ENCODE measurements around the gene SLC44A4.

GRCh38 chr6:31882344-31882743, 3.5 kb upstream of the SLC44A4 start:
- TF ChIP-seq TAF1 (IDR thresholded peaks at IDR 0.05; ENCODE audit: borderline replicate concordance, insufficient read depth, low read length) = no peak
- TF ChIP-seq POLR2AphosphoS5 (IDR thresholded peaks at IDR 0.05; ENCODE audit: low read depth, low read length) = no peak
- TF ChIP-seq SIN3A (IDR thresholded peaks at IDR 0.05; ENCODE audit: borderline replicate concordance, insufficient read depth, low read length) = no peak

Measured in PFSK-1 (cell line).